Neuronal stem cell (in vitro differentiated cells): ENCODE results near the gene IFNLR1.
A peak's percentile ranks its signal among the peaks of the same experiment; 100 is the strongest.

Source experiments
- DNase-seq: peaks from one replicate; pipeline ENCODE4 v3.0.0-alpha.2; 2013; ENCODE audit warnings: low spot score
- H2AFZ ChIP-seq: one replicate; pipeline ENCODE4 v1.6.1; 2013; ENCODE audit warnings: mild to moderate bottlenecking, low read length, inconsistent platforms
- H2AK5ac ChIP-seq: 2 replicates; pipeline ENCODE4 v1.6.1; 2013; ENCODE audit warnings: low read depth, mild to moderate bottlenecking, inconsistent platforms, low read length, moderate library complexity, mixed read lengths
- H2BK120ac ChIP-seq: 2 replicates; pipeline ENCODE4 v1.6.1; 2013; ENCODE audit warnings: low read depth, mild to moderate bottlenecking, inconsistent platforms, low read length, moderate library complexity, mixed read lengths
- H2BK12ac ChIP-seq: one replicate; pipeline ENCODE4 v1.6.1; 2013; ENCODE audit warnings: low read length, inconsistent platforms
- H2BK15ac ChIP-seq: 2 replicates; pipeline ENCODE4 v1.6.1; 2013; ENCODE audit warnings: mild to moderate bottlenecking, low read length, inconsistent platforms, mixed read lengths
- H2BK5ac ChIP-seq: one replicate; pipeline ENCODE4 v1.6.1; 2013; ENCODE audit warnings: inconsistent platforms, mild to moderate bottlenecking, low read length, moderate library complexity
- H3K14ac ChIP-seq: one replicate; pipeline ENCODE4 v1.6.1; 2013; ENCODE audit warnings: low read length, inconsistent platforms
- H3K18ac ChIP-seq: 2 replicates; pipeline ENCODE4 v1.6.1; 2013; ENCODE audit warnings: low read length, inconsistent platforms
- H3K23ac ChIP-seq: 2 replicates; pipeline ENCODE4 v1.6.1; 2013; ENCODE audit warnings: low read depth, mild to moderate bottlenecking, mixed read lengths, low read length, inconsistent platforms; ENCODE audit not compliant: poor library complexity
- H3K27ac ChIP-seq: replicated peaks from 3 replicates; pipeline ENCODE4 v1.5.1; 2013; ENCODE audit warnings: low read length, inconsistent platforms
- H3K27me3 ChIP-seq, 3 experiments: 2 replicates each; pipeline ENCODE4 v1.6.1; 2013; ENCODE audit warnings: low read length in 3 of 3, mild to moderate bottlenecking in 2 of 3, inconsistent platforms in 1 of 3, low read depth in 1 of 3, mixed read lengths in 1 of 3, moderate library complexity in 1 of 3; ENCODE audit not compliant: control insufficient read depth in 3 of 3, insufficient read depth in 3 of 3
- H3K36me3 ChIP-seq, 2 donors: replicated peaks in 1 of 2; 2 replicates each; pipeline ENCODE4 v1.6.1; 2013; ENCODE audit warnings: low read length in 2 of 2; ENCODE audit not compliant: control insufficient read depth in 2 of 2, insufficient read depth in 2 of 2
- H3K4ac ChIP-seq: 2 replicates; pipeline ENCODE4 v1.6.1; 2013; ENCODE audit warnings: inconsistent platforms, mild to moderate bottlenecking, low read length, moderate library complexity
- H3K4me1 ChIP-seq, 2 donors: 1 replicate in 1 of 2; 2 replicates in 1 of 2; pipeline ENCODE4 v1.6.1; 2013; ENCODE audit warnings: low read length in 2 of 2, low read depth in 1 of 2; ENCODE audit not compliant: control insufficient read depth in 2 of 2, insufficient read depth in 1 of 2
- H3K4me2 ChIP-seq: one replicate; pipeline ENCODE4 v1.6.1; 2013; ENCODE audit warnings: mild to moderate bottlenecking, low read length, inconsistent platforms; ENCODE audit not compliant: insufficient read depth, poor library complexity, severe bottlenecking
- H3K4me3 ChIP-seq, 2 donors: 2 replicates each; pipeline ENCODE4 v1.5.1; 2013; ENCODE audit warnings: low read length in 2 of 2, mild to moderate bottlenecking in 2 of 2, inconsistent platforms in 1 of 2, moderate library complexity in 1 of 2
- H3K79me1 ChIP-seq: one replicate; pipeline ENCODE4 v1.6.1; 2013; ENCODE audit warnings: low read depth, mild to moderate bottlenecking, inconsistent platforms, low read length, moderate library complexity
- H3K9ac ChIP-seq: one replicate; pipeline ENCODE4 v1.6.1; 2013; ENCODE audit warnings: mild to moderate bottlenecking, low read depth, low read length, inconsistent platforms; ENCODE audit not compliant: poor library complexity
- H3K9me3 ChIP-seq, 2 donors: replicated peaks in 1 of 2; 2 replicates each; pipeline versions ENCODE3 to v1.6.1; 2013; ENCODE audit warnings: low read length in 2 of 2, mild to moderate bottlenecking in 2 of 2, inconsistent platforms in 1 of 2, low read depth in 1 of 2, mixed read lengths in 1 of 2, moderate library complexity in 1 of 2; ENCODE audit not compliant: control insufficient read depth in 2 of 2, insufficient read depth in 1 of 2
- H4K8ac ChIP-seq: one replicate; pipeline ENCODE4 v1.6.1; 2013; ENCODE audit warnings: low read depth, mild to moderate bottlenecking, inconsistent platforms, low read length, moderate library complexity
- H4K91ac ChIP-seq: one replicate; pipeline ENCODE4 v1.6.1; 2013; ENCODE audit warnings: low read length, low read depth, mild to moderate bottlenecking, inconsistent platforms; ENCODE audit not compliant: poor library complexity
- WGBS, 2 donors: extraction: QIAGEN DNeasy Blood & Tissue Kit; methylation state at CpG; one replicate each; pipeline ENCODE4 v1.1.7; 2013; ENCODE audit warnings: missing lambda C conversion rate in 2 of 2, mixed read lengths in 1 of 2; ENCODE audit not compliant: insufficient read length in 2 of 2, insufficient replicate concordance in 1 of 2; ENCODE audit errors: extremely low coverage in 2 of 2; 5-methylcytosine and 5-hydroxymethylcytosine counted together

Gene IFNLR1

GRCh38 chr1:24216276-24217074 lies 29.4 kb upstream of the IFNLR1 start:
- DNase-seq = no peak
- Histone ChIP-seq H3K9me3 (peaks cover 0 to 2% of the 10 kb centered on the region in 2 donors), H3K27me3 (peaks cover 0 to 10% (median 0%) of the 10 kb centered on the region in 3 experiments), H2BK5ac (no peak overlapping the region), H3K36me3 (no peaks in the 10 kb centered on the region), H4K91ac (no peak overlapping the region), H3K4me3 (no peak overlapping the region), H2AK5ac (no peak overlapping the region), H2BK12ac (no peak overlapping the region), H3K4me2 (no peak overlapping the region), H2BK15ac (no peak overlapping the region), H3K4ac (no peak overlapping the region), H3K14ac (no peak overlapping the region), H3K18ac (no peak overlapping the region), H2BK120ac (no peak overlapping the region), H3K9ac (no peak overlapping the region), H3K4me1 (peaks cover 0 to 3% of the 10 kb centered on the region in 2 donors), H3K27ac (no peak overlapping the region), H2AFZ (no peak overlapping the region), H3K79me1 (no peaks in the 10 kb centered on the region), H3K23ac (no peak overlapping the region), H4K8ac (no peak overlapping the region)
- WGBS, 2 donors = no CpG with 5 or more reads among the region's 14 CpGs

GRCh38 chr1:24215226-24215814 lies 28.2 kb upstream of the IFNLR1 start:
- Histone ChIP-seq H2BK15ac (no peak overlapping the region), H3K27me3 (peaks cover 0 to 10% (median 0%) of the 10 kb centered on the region in 3 experiments), H3K79me1 (no peaks in the 10 kb centered on the region), H3K36me3 (no peaks in the 10 kb centered on the region), H2BK120ac (no peak overlapping the region), H3K23ac (no peak overlapping the region), H3K9ac (no peak overlapping the region), H3K4ac (no peak overlapping the region), H2AK5ac (no peak overlapping the region), H3K27ac (no peak overlapping the region), H2BK5ac (no peak overlapping the region), H3K18ac (no peak overlapping the region), H4K8ac (no peak overlapping the region), H3K9me3 (peaks cover 0 to 2% of the 10 kb centered on the region in 2 donors), H4K91ac (no peak overlapping the region), H3K14ac (no peak overlapping the region), H2BK12ac (no peak overlapping the region), H3K4me3 (no peak overlapping the region), H3K4me2 (no peak overlapping the region), H3K4me1 (peaks cover 0 to 3% of the 10 kb centered on the region in 2 donors), H2AFZ (no peak overlapping the region)
- WGBS, 2 donors = no CpG with 5 or more reads among the region's 6 CpGs
- DNase-seq = no peak

DNA sequence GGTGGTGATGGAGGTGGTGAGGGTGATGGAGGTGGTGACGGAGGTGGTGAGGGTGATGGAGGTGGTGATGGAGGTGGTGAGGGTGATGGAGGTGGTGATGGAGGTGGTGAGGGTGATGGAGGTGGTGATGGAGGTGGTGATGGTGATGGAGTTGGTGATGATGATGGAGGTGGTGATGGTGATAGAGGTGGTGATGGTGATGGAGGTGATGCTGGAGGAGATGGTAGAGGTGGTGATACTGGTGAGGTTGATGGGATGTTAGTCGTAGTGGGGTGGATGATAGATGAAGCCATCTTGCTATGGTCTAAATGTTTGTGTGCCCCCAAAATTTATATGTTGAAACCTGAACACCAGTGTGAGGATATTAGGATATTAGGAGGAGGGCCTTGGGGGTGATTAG lies 25.3 kb upstream of the IFNLR1 start:
- Histone ChIP-seq H3K14ac (peak overlapping the region; percentile 100), H3K9me3 (peaks cover 0 to 2% of the 10 kb centered on the region in 2 donors), H2AFZ (no peak overlapping the region), H3K18ac (no peak overlapping the region), H3K4me1 (peaks cover 0 to 5% of the 10 kb centered on the region in 2 donors), H3K27ac (no peak overlapping the region), H2BK5ac (no peak overlapping the region), H3K4me3 (peak overlapping the region in 1 of 2 donors; percentile 62), H4K91ac (peak overlapping the region; percentile 94), H3K23ac (peak overlapping the region; percentile 81), H2BK120ac (no peak overlapping the region), H2BK12ac (peak overlapping the region; percentile 85), H3K4ac (no peak overlapping the region), H3K27me3 (peaks cover 0 to 9% (median 0%) of the 10 kb centered on the region in 3 experiments), H2AK5ac (no peak overlapping the region), H3K79me1 (no peaks in the 10 kb centered on the region), H4K8ac (peak overlapping the region; percentile 99), H3K36me3 (no peaks in the 10 kb centered on the region), H3K9ac (peak overlapping the region; percentile 74), H3K4me2 (no peak overlapping the region), H2BK15ac (no peak overlapping the region)
- no peak for DNase-seq
- 100% methylated on average over 1 to 2 of the region's 2 CpGs for WGBS, 2 donors

GRCh38 chr1:24210195-24210627 lies 23.1 kb upstream of the IFNLR1 start:
- H3K4me2 ChIP-seq = no peak overlapping the region
- H3K27me3 ChIP-seq = peaks cover 0 to 2% (median 0%) of the 10 kb centered on the region in 3 experiments
- no peak for DNase-seq
- H2BK120ac ChIP-seq = peak overlapping the region; percentile 2
- H3K14ac ChIP-seq = no peak overlapping the region
- H3K27ac ChIP-seq = no peak overlapping the region
- H2BK5ac ChIP-seq = no peak overlapping the region
- peak overlapping the region; percentile 27 for H3K4ac ChIP-seq
- no peak overlapping the region for H3K4me3 ChIP-seq
- H3K4me1 ChIP-seq = peaks cover 0 to 3% of the 10 kb centered on the region in 2 donors
- no peak overlapping the region for H4K91ac ChIP-seq
- H3K9ac ChIP-seq = no peak overlapping the region
- peaks cover 0 to 2% of the 10 kb centered on the region in 2 donors for H3K9me3 ChIP-seq
- no peaks in the 10 kb centered on the region for H3K36me3 ChIP-seq
- no CpG with 5 or more reads among the region's 10 CpGs for WGBS, 2 donors
- no peak overlapping the region for H4K8ac ChIP-seq
- no peak overlapping the region for H2AK5ac ChIP-seq
- no peak overlapping the region for H3K18ac ChIP-seq
- no peak overlapping the region for H2BK15ac ChIP-seq
- H2AFZ ChIP-seq = no peak overlapping the region
- no peak overlapping the region for H2BK12ac ChIP-seq
- no peak overlapping the region for H3K23ac ChIP-seq
- no peaks in the 10 kb centered on the region for H3K79me1 ChIP-seq
